Naive thymus-derived CD4-positive, alpha-beta T cell (primary cell): ENCODE measurements around the gene UTS2R. TPM values are rescaled to one million over a fixed set of nuclear protein-coding genes. Genes with fewer than 3 reads are reported as not detected.
"Not testable (repeated sequence)": the region's sequence is repeated elsewhere in the genome, so short reads cannot be mapped to it uniquely, and the experiment has no call there.

Source experiments
- ATAC-seq: fragments of 150-1000 bp; cut with Tn5 transposase; 2 replicates; pipeline ENCODE4 v1.10.0; 2021; ENCODE audit warnings: mild to moderate bottlenecking, moderate library complexity
- CTCF ChIA-PET: fragments of 350-600 bp; sonication (Branson Sonifier 250); formaldehyde crosslinking; loops from one replicate; lab custom pipeline; 2021; ENCODE audit warnings: antibody characterized with exemption; lab: Charles Lee
- POLR2A ChIA-PET: fragments of 350-600 bp; sonication (Branson Sonifier 250); formaldehyde crosslinking; loops from one replicate; lab custom pipeline; 2021; ENCODE audit warnings: antibody characterized with exemption, inconsistent platforms; lab: Charles Lee
- DNase-seq, 9 donors: peaks; one replicate each; pipeline versions ENCODE4 v3.0.0 to v3.0.0-alpha.2; 2020 to 2022; ENCODE audit warnings: mixed read lengths in 1 of 9
- H3K27ac ChIP-seq: one replicate; pipeline ENCODE4 v1.7.0; 2013; ENCODE audit warnings: mild to moderate bottlenecking, low read depth, low read length, moderate library complexity
- H3K27me3 ChIP-seq, 2 donors: one replicate each; pipeline ENCODE4 v1.7.0; 2013; ENCODE audit warnings: low read length in 2 of 2, mild to moderate bottlenecking in 2 of 2, moderate library complexity in 2 of 2; ENCODE audit not compliant: control insufficient read depth in 2 of 2, insufficient read depth in 2 of 2
- H3K36me3 ChIP-seq, 3 experiments: 1 replicate in 2 of 3; 2 replicates in 1 of 3; pipeline ENCODE4 v1.7.0; 2013; ENCODE audit warnings: low read length in 3 of 3, mild to moderate bottlenecking in 3 of 3, moderate library complexity in 1 of 3; ENCODE audit not compliant: insufficient read depth in 3 of 3, control insufficient read depth in 2 of 3
- H3K4me1 ChIP-seq, 2 donors: one replicate each; pipeline ENCODE4 v1.7.0; 2013; ENCODE audit warnings: low read length in 2 of 2, mild to moderate bottlenecking in 2 of 2, moderate library complexity in 1 of 2; ENCODE audit not compliant: control insufficient read depth in 2 of 2, insufficient read depth in 2 of 2
- H3K4me3 ChIP-seq: 2 replicates; pipeline ENCODE4 v1.7.0; 2013; ENCODE audit warnings: mild to moderate bottlenecking, low read length
- H3K9me3 ChIP-seq, 3 experiments: 1 replicate in 2 of 3; 2 replicates in 1 of 3; pipeline ENCODE4 v1.7.0; 2013; ENCODE audit warnings: low read length in 3 of 3; ENCODE audit not compliant: control insufficient read depth in 2 of 3
- H3K27ac Mint-ChIP-seq, 9 donors: one replicate each; pipeline ENCODE4 v1.8.0; 2020 to 2022; ENCODE audit warnings: mixed read lengths in 9 of 9, mild to moderate bottlenecking in 8 of 9, moderate library complexity in 5 of 9, inconsistent platforms in 2 of 9
- H3K27me3 Mint-ChIP-seq, 5 donors: one replicate each; pipeline ENCODE4 v1.8.0; 2021 to 2022; ENCODE audit warnings: mixed read lengths in 5 of 5, mild to moderate bottlenecking in 1 of 5
- H3K36me3 Mint-ChIP-seq, 5 donors: one replicate each; pipeline ENCODE4 v1.8.0; 2020 to 2022; ENCODE audit warnings: mixed read lengths in 5 of 5, mild to moderate bottlenecking in 3 of 5, inconsistent platforms in 1 of 5
- H3K4me1 Mint-ChIP-seq, 7 donors: one replicate each; pipeline ENCODE4 v1.8.0; 2020 to 2022; ENCODE audit warnings: mixed read lengths in 7 of 7, mild to moderate bottlenecking in 3 of 7, inconsistent platforms in 1 of 7
- H3K4me3 Mint-ChIP-seq, 10 donors: one replicate each; pipeline ENCODE4 v1.8.0; 2020 to 2022; ENCODE audit warnings: mild to moderate bottlenecking in 10 of 10, mixed read lengths in 10 of 10, moderate library complexity in 6 of 10, inconsistent platforms in 2 of 10
- H3K9me3 Mint-ChIP-seq, 11 donors: one replicate each; pipeline ENCODE4 v1.8.0; 2020 to 2022; ENCODE audit warnings: mixed read lengths in 11 of 11, mild to moderate bottlenecking in 4 of 11, inconsistent platforms in 1 of 11, moderate library complexity in 1 of 11
- intact Hi-C, 2 donors: fragments of 100-400 bp; cut with micrococcal nuclease; formaldehyde crosslinking; loops; one replicate each; pipeline ENCODE4 v1.15.1; 2023
- polyA plus RNA-seq, 2 donors: library from polyadenylated mRNA; unstranded; fragments of 300-500 nt; fragmentation: Illumina TruSeq; gene quantifications; one replicate each; pipeline ENCODE4 v1.2.3, GENCODE V29; 2021
- total RNA-seq, 6 experiments: library from RNA in 5 of 6; stranded (reverse) in 5 of 6; gene quantifications; 1 replicate in 5 of 6; 2 replicates in 1 of 6; pipeline ENCODE4 v1.2.3 and lab custom pipeline; 2021 to 2026

Gene UTS2R
- total and polyA plus RNA-seq, 7 experiments from 2014 or later: not detected

DNA sequence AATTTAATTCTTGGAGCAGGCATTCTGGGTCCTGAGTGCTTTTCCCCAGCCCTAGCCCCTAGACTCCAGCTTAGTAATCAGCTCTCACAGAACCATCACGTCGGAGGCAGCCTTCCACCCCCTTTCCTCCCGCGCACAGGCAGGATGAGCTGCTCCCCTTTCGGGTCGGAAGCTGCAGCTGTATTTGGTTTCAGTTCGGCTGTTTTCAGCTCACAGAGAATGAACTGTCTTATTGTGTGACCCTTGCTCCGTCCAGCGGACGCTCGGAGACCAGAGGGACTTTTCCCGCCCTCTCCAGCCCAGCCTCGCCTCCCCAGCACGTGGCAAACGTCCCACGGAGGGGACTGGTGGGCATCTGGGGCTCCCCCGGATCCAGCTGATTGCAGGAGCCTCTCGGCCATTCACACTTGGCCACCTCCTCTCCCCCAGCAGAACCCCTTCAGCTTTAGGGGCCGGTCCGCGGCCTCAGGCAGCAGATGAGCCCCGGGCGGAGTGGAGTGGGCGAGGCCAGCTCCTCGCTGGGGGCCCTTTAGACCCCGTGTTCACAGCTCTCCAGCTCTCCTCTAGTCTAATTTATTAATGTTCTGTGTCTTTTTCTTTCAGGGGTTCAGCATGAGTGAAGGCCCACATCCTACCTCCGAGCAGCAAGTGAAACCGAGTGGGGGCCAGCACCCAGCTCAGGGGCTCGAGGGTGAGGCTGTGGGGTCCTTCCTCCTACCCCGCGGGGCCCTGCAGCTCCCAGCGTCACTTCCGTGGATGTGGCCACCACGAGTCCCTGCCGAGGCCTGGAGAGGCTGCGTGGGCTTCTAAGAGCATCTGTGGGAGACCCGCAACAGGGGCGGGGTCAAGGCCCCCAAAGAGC is 863 bp upstream of the UTS2R start:
- Mint-ChIP-seq H3K27ac (no peak overlapping the region), H3K4me1 (peaks cover 7 to 20% (median 17%) of the 10 kb centered on the region in 7 donors), H3K9me3 (no peaks in the 10 kb centered on the region), H3K36me3 (no peaks in the 10 kb centered on the region), H3K4me3 (peak overlapping the region; percentile 75 to 89 (median 82)), H3K27me3 (peaks cover 27 to 60% (median 41%) of the 10 kb centered on the region in 5 donors)
- H3K27me3 ChIP-seq: peaks cover 3 to 5% of the 10 kb centered on the region in 2 donors
- peaks cover 0 to 7% of the 10 kb centered on the region in 2 donors for H3K4me1 ChIP-seq
- H3K9me3 ChIP-seq: no peaks in the 10 kb centered on the region
- DNase-seq (peak in 2 of 9 donors; percentile 30 to 50), ATAC-seq (no peak)
- no peaks in the 10 kb centered on the region for H3K36me3 ChIP-seq
- intact Hi-C loops: no loop called here
- ChIA-PET POLR2A (interaction anchor here (1.1 kb wide), 1 partner anchor 10 kb away, joined by 3 read pairs; no protein-coding TSS in a partner anchor), CTCF (no interaction called here)
- no peak overlapping the region for H3K27ac ChIP-seq
- H3K4me3 ChIP-seq: peak overlapping the region; percentile 31

DNA sequence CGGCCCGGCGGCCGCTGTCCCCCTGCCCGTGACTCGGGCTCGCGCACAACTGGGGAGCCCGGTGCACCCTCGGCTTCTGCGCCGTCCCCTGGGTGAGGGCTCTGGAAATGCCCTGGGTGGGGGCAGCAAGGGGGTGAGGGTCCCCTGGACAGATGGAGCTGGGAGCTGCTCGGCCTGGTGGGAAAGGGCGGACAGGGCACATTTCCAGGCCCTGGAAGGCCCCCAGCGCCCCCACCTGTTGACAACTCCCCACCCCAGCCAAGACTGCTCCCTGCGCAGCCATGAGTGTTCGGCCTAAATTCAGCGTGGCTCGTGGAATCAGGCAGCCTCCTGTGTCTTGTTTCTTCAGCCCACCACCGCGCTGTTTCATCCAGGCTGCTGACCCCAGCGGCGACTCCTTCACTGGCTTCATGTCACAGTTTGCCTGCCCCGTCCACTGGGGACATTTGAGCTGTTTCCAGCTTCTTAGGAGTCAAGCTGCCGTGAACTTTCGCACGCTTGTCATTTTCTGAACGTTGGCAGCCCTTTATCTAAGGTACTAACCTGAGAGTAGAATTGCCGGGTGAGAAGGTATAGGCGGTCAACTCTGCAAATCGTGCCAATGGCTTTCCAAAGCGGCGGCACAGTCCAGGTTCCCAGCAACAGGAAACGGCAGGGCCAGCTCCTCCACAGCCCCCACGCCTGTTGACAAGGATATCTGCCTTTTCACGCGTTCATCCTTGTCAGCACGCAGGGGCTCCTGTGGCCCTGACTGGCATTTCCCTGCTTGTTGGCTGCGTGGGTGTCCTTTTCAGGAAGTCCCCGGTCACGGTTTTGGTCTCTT is 895 bp downstream of the UTS2R start:
- Histone ChIP-seq H3K27ac (no peak overlapping the region), H3K4me3 (no peak overlapping the region), H3K36me3 (no peaks in the 10 kb centered on the region), H3K4me1 (peaks cover 0 to 7% of the 10 kb centered on the region in 2 donors), H3K27me3 (peaks cover 3 to 5% of the 10 kb centered on the region in 2 donors), H3K9me3 (no peaks in the 10 kb centered on the region)
- Mint-ChIP-seq H3K27ac (no peak overlapping the region), H3K4me3 (peak overlapping the region; percentile 30 to 72 (median 52)), H3K36me3 (no peaks in the 10 kb centered on the region), H3K4me1 (peaks cover 7 to 20% (median 17%) of the 10 kb centered on the region in 7 donors), H3K27me3 (peaks cover 27 to 58% (median 44%) of the 10 kb centered on the region in 5 donors), H3K9me3 (no peaks in the 10 kb centered on the region)
- DNase-seq: no peak
- POLR2A ChIA-PET: no interaction called here
- intact Hi-C loops: no loop called here
- ATAC-seq: no peak
- CTCF ChIA-PET: no interaction called here

GRCh38 chr17:82373072-82373452 is 1.5 kb downstream of the UTS2R start:
- POLR2A ChIA-PET, H3K4me1 ChIP-seq, H3K36me3 ChIP-seq, intact Hi-C loops, H3K4me3 ChIP-seq, H3K9me3 Mint-ChIP-seq, CTCF ChIA-PET, H3K9me3 ChIP-seq, ATAC-seq, H3K27ac ChIP-seq, DNase-seq, H3K27ac Mint-ChIP-seq, H3K36me3 Mint-ChIP-seq, H3K27me3 ChIP-seq: not testable (repeated sequence)
- H3K4me3 Mint-ChIP-seq: peak overlapping the region in 9 of 10 donors; percentile 15 to 72 (median 47)
- H3K27me3 Mint-ChIP-seq: peaks cover 27 to 55% (median 46%) of the 10 kb centered on the region in 5 donors
- H3K4me1 Mint-ChIP-seq: peaks cover 9 to 20% (median 17%) of the 10 kb centered on the region in 7 donors

GRCh38 chr17:82373731-82374625 is 2.4 kb downstream of the UTS2R start:
- Histone ChIP-seq H3K4me1 (peaks cover 0 to 7% of the 10 kb centered on the region in 2 donors), H3K9me3 (no peaks in the 10 kb centered on the region), H3K4me3 (no peak overlapping the region), H3K27me3 (peaks cover 3 to 5% of the 10 kb centered on the region in 2 donors), H3K27ac (no peak overlapping the region), H3K36me3 (no peaks in the 10 kb centered on the region)
- ChIA-PET POLR2A (no interaction called here), CTCF (no interaction called here)
- Mint-ChIP-seq H3K36me3 (no peaks in the 10 kb centered on the region), H3K27me3 (peaks cover 27 to 53% (median 49%) of the 10 kb centered on the region in 5 donors), H3K9me3 (no peaks in the 10 kb centered on the region), H3K4me1 (peaks cover 9 to 20% (median 17%) of the 10 kb centered on the region in 7 donors), H3K4me3 (peak overlapping the region in 1 of 10 donors; percentile 38), H3K27ac (no peak overlapping the region)
- ATAC-seq (no peak), DNase-seq (no peak)
- intact Hi-C loops: no loop called here

GRCh38 chr17:82374626-82375331 is 3.2 kb downstream of the UTS2R start:
- H3K9me3 Mint-ChIP-seq: no peaks in the 10 kb centered on the region
- Histone ChIP-seq H3K4me3 (no peak overlapping the region), H3K4me1 (peaks cover 0 to 7% of the 10 kb centered on the region in 2 donors), H3K27ac (no peak overlapping the region), H3K9me3 (no peaks in the 10 kb centered on the region), H3K27me3 (peaks cover 3 to 5% of the 10 kb centered on the region in 2 donors), H3K36me3 (no peaks in the 10 kb centered on the region)
- peaks cover 24 to 49% (median 44%) of the 10 kb centered on the region in 5 donors for H3K27me3 Mint-ChIP-seq
- ChIA-PET POLR2A (no interaction called here), CTCF (no interaction called here)
- H3K4me1 Mint-ChIP-seq: peaks cover 9 to 20% (median 17%) of the 10 kb centered on the region in 7 donors
- no peak overlapping the region for H3K27ac Mint-ChIP-seq
- no peaks in the 10 kb centered on the region for H3K36me3 Mint-ChIP-seq
- DNase-seq: no peak
- no peak overlapping the region for H3K4me3 Mint-ChIP-seq
- intact Hi-C loops: no loop called here
- no peak for ATAC-seq
